NCI-H2196 treated with DMSO at 0.1 percent for 48 hours (cell line): Measurements from ENCODE around the gene EP300.
"Not testable (repeated sequence)": the region's sequence is repeated elsewhere in the genome, so short reads cannot be mapped to it uniquely, and the experiment has no call there.

Experiments
- DNase-seq: peaks from one replicate; lab custom pipeline; 2025; ENCODE audit not compliant: unreplicated experiment; lab: John Stamatoyannopoulos, UW

The EP300 gene

DNA sequence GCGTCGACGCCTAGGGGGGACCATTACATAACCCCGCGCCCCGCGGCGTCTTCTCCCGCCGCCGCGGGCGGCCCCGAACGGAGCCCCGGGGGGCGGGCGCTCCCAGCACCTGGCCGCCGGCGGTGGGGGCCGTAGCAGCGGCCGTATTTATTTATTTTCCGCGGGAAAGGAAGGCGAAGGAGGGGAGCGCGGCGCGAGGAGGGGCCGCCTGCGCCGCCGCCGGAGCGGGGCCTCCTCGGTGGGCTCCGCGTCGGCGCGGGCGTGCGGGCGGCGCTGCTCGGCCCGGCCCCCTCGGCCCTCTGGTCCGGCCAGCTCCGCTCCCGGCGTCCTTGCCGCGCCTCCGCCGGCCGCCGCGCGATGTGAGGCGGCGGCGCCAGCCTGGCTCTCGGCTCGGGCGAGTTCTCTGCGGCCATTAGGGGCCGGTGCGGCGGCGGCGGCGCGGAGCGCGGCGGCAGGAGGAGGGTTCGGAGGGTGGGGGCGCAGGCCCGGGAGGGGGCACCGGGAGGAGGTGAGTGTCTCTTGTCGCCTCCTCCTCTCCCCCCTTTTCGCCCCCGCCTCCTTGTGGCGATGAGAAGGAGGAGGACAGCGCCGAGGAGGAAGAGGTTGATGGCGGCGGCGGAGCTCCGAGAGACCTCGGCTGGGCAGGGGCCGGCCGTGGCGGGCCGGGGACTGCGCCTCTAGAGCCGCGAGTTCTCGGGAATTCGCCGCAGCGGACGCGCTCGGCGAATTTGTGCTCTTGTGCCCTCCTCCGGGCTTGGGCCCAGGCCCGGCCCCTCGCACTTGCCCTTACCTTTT lies at the start of gene EP300:
EP300 (plus strand) TSS at position 570 of the 795 bp plus-strand sequence. CDS start 413 bp downstream, outside the sequence.
- peak; percentile 18 for DNase-seq

- DNase-seq: no peak
Observed at GRCh38 chr22:41043722-41044121, 48.7 kb upstream of the EP300 start.

GRCh38 chr22:41045575-41045974 lies 46.8 kb upstream of the EP300 start:
- not testable (repeated sequence) for DNase-seq

DNA sequence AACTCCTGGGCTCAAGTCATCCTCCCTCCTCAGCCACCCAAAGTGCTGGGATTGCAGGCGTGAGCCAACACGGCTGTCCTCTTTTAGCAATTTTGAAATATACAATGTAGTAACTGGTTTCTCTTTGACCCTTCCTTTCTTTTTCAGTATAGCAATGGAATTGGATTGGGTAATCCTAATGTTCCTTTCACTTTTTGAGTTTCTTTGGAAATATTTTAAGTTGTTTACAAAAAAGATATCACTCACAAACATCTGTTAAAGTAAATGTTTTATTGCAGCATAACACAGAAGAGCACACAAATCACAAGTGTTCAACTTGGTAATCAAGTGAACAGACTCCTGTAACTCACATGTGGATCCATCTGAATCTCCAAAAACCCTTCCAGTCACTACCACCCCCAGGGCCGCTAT lies 44.6 kb upstream of the EP300 start:
- no peak for DNase-seq

DNA sequence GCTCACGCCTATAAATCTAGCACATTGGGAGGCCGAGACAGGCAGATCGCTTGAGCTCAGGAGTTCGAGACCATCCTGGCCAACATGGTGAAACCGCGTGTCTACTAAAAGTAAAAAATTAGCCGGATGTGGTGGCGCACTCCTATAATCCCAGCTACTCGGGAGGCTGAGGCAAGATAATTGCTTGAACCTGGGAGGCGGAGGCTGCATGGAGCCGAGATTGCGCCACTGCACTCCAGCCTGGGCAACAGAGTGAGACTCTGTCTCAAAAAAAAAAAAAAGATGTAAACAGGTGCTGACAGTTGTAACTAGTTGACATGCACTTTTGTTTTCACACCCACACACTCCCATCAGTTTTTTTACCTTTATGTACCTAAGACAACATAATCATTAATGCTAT lies 44.0 kb upstream of the EP300 start:
- not testable (repeated sequence) for DNase-seq

DNA sequence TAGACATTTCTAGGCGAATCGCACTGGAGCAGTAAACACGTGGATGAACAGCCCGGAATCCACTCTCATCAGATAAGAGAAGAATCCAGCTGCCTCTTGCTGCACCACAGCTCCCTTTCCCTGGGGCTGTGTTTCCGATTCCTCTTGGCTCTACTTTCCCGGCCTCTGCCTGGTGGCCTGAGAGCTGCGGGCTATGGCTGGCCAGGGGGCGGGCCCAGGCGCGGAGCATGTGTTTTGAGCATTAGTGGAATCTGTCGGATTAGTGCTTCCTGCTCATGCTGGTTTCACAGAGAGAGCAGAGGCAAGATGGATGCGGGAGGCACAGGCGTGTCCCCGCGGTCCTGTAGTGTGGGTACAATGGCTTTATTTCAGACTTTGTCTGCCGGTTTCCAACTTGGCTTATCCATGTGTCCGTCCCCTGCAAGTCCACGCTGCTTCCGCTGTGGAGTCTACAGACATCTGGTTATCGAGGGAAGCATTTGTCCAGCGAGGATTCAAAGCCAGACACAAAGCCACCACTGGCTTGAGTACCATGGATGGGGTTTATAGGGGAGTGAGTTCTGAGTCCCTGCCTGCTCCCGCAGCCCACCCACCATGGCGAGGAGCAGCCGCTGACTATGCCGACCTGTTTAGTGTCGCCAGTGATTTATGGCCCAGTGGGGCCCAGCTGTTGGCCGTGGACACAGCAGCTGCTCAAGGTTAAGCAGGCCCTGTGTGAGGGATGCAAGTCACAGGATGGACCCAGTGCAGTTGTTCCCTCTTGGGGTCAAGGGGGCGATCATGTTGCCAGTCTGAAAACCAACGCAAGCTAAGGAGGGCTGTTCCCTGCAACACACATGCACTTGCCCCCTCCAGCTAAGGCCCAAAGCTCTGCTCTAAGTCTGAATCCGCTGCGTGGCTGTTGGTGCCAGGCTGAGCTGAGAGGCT lies 43.3 kb upstream of the EP300 start:
- DNase-seq: no peak

GRCh38 chr22:41049795-41050194 lies 42.6 kb upstream of the EP300 start:
- DNase-seq: not testable (repeated sequence)

GRCh38 chr22:41050883-41051282 lies 41.5 kb upstream of the EP300 start:
- no peak for DNase-seq

- no peak for DNase-seq
Observed at GRCh38 chr22:41052661-41053490, 39.5 kb upstream of the EP300 start.

DNA sequence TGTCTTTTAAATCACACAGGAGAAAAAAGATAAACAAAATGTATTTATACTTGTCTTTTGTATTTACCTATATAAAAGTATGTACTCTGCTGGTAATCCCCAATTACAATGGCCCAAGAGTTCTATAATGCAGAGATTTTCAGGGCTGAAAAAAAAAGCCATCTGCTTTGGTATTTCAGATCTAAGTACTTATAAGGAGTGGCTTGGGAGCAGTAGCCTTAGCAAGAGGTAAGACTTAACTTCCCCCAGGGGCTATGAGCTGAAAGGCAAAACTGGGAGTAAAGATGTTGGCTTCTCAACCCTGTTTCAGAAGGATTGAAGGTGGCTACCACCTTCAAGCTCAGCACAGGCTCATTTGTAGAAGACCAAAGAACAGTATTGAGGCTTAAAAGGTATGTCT lies 35.3 kb upstream of the EP300 start:
- DNase-seq: no peak

DNA sequence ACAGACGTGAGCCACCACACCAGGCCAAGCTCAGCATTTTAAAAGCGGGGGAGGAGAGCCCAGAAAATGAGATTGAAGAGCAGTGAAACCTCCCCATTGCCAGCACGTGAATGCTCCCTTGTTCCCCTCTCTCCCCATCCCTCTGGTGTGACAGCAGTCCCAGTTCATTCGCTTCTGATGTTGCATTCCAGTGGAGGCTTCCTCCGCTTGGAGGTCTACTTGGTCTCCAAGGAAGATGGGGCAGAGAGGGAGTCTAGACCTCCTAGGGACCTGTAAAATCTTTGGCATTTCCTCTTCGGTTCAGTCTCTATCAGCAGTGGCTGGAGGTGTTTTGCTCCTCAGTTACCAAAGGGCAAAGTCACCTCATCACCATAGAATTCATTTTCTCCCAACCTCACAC lies 30.2 kb upstream of the EP300 start:
- no peak for DNase-seq

DNA sequence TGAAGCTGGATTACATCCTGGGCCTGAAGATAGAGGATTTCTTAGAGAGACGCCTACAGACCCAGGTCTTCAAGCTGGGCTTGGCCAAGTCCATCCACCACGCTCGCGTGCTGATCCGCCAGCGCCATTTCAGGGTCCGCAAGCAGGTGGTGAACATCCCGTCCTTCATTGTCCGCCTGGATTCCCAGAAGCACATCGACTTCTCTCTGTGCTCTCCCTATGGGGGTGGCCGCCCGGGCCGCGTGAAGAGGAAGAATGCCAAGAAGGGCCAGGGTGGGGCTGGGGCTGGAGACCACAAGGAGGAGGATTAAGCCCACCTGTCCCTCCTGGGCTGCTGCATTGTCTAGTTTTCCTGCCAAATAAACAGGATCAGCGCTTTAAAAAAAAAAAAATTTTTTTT lies 28.1 kb upstream of the EP300 start:
- DNase-seq: not testable (repeated sequence)

GRCh38 chr22:41066341-41066740 lies 26.1 kb upstream of the EP300 start:
- not testable (repeated sequence) for DNase-seq

DNA sequence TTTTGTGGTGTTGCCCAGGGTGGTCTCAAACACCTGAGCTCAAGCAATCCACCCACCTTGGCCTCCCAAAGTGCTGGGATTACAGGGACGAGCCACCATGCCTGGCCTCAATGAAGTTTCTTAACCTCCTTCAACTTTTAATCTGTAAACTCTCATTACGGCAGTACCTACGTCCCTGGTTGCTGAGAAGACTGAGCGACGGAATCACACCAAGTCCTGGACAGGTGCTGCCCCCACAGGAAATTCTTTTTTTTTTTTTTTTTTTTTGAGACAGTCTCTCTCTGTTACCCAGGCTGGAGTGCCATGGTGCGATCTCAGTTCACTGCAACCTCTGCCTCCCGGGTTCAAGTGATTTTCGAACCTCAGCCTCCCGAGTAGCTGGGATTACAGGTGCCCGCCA lies 24.4 kb upstream of the EP300 start:
- not testable (repeated sequence) for DNase-seq

- no peak for DNase-seq
Observed at GRCh38 chr22:41070665-41071331, 21.6 kb upstream of the EP300 start.

DNA sequence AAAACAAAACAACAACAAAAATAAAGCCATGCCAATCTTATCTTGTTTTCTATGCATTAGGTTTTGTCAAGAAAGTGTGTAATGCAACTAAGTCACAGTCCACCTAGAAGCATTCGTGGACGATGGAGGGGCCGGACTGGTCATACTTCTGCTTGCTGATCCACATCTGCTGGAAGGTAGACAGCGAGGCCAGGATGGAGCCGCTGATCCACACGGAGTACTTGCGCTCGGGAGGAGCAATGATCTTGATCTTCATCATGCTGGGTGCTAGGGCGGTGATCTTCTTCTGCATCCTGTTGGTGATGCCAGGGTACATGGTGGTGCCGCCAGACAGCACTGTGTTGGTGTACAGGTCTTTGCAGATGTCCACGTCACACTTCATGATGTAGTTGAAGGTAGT lies 18.3 kb upstream of the EP300 start:
- DNase-seq: no peak

DNA sequence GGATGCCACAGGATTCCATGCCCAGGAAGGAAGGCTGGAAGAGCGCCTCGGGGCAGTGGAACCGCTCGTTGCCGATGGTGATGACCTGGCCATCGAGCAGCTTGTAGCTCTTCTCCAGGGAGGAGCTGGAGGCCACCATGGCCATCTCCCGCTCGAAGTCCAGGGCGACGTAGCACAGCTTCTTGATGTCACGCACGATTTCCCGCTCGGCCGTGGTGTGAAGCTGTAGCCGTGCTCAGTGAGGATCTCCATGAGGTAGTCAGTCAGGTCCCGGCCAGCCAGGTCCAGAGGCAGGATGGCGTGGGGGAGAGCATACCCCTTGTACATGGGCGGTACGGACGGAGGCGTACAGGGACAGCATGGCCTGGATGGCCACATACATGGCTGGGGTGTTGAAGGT lies 17.9 kb upstream of the EP300 start:
- DNase-seq: no peak

GRCh38 chr22:41074941-41075710 lies 17.3 kb upstream of the EP300 start:
- no peak for DNase-seq

DNA sequence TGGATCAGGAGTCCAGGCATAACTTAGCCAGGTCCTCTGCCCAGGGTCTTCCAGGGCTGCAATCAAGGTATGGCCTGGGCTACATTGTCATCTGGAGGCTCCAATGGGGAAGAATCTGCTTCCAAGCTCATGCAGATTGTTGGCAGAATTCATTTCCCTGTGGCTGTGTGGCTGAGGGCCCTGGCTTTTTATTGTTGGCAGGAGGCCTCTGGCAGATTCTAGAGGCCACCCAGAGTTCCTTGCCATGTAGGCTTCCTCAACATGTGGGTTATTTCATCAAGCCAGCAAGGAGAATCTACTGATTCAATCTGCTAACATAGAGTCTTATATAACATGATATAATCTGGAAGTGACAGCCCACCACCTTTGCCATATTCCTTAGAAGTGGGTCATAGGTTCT lies 16.4 kb upstream of the EP300 start:
- no peak for DNase-seq

- DNase-seq: no peak
Observed at GRCh38 chr22:41076857-41077256, 15.5 kb upstream of the EP300 start.
